ENCODE measurements around the gene SPECC1. TPM values are rescaled to one million over a fixed set of nuclear protein-coding genes. Genes with fewer than 3 reads are reported as not detected.

The SPECC1 gene
- total RNA-seq, 1 donor from 2014 or later: 7.5 TPM

GRCh38 chr17:20154286-20155000 lies 145.3 kb downstream of the SPECC1 start:
- H3K9me3 Mint-ChIP-seq: no peaks in the 10 kb centered on the region
- ChIA-PET POLR2A (interaction anchor here (2.0 kb wide), 1 partner anchor 177 kb away, joined by 17 read pairs; the partner anchor contains the start of gene AKAP10), CTCF (interaction anchor here (1.5 kb wide), 1 partner anchor 32 kb away, joined by 4 read pairs; no protein-coding TSS in a partner anchor)
- no peaks in the 10 kb centered on the region for H3K36me3 Mint-ChIP-seq (ENCODE audit: low read depth)
- no peak for ATAC-seq (ENCODE audit: low read depth)
- no peaks in the 10 kb centered on the region for H3K27me3 Mint-ChIP-seq
- no peak for DNase-seq
- peaks cover 6% of the 10 kb centered on the region for H3K4me1 Mint-ChIP-seq
- no peak overlapping the region for H3K27ac Mint-ChIP-seq
- TF ChIP-seq CTCF (IDR thresholded peaks at IDR 0.05): no peak
- intact Hi-C loops (cut with micrococcal nuclease): loop anchor here (2.0 kb wide), 1 partner anchor 888 kb away; the partner anchor contains the start of gene USP22
- H3K4me3 Mint-ChIP-seq: no peak overlapping the region

DNA sequence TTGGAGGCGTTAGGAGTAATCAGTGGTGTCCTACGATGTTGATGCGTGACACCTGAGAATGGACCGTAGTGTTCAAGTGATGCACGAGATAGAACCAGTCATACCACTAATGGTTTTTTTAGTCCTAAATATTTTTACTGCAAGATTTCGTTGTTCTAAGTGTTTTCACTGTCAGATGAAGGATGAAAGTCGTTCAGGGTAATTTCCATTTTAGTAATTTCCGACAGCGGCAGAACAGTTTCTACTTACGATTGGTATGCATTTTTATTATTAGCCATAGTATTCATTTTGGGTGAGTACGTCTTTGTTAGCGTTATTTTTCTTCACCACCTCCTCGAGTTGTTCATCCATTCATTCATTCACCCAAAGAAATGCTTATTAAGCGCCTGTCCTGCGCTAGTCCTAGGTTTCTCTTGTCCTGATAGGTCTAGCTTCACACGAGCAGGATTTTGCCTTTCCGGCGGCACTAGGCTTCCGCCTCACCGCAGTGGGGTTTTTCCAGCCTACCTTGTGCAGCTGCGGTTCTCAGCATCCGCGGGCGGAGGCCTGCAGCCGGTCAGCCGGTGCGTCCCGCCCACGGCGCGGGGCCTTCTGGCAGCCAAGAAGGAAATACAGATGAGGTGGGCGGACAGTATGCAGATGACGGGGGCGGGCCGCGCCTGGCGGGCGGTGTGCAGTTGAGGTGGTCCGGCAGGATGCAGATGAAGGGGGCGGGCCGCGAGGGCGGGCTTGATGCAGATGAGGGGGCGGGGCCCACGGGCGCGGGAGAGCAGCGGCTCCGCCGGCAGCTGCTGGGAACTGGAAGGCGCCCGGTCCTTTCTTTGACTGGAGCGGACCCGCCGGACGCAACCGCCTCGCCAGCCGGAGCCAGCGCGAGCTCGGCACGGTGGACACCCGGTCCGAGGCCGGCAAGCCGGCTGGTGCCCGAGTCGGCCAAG lies 146.4 kb downstream of the SPECC1 start:
- intact Hi-C loops (cut with micrococcal nuclease): loop anchor here (1.0 to 5.0 kb wide), 8 partner anchors 34 to 1133 kb away; partner anchors contain the start of genes AKAP10, MAP2K3, MAPK7 and SPECC1
- H3K27me3 Mint-ChIP-seq: no peaks in the 10 kb centered on the region
- DNase-seq (peak; percentile 99), ATAC-seq (ENCODE audit: low read depth) (peak; percentile 93)
- no peak overlapping the region for H3K27ac Mint-ChIP-seq
- ChIA-PET POLR2A (interaction anchor here (0.5 to 2.0 kb wide), 5 partner anchors 18 to 1972 kb away, joined by 3 to 17 read pairs (median 6); partner anchors contain the start of genes AKAP10 and USP22), CTCF (interaction anchor here (1.5 kb wide), 1 partner anchor 33 kb away, joined by 4 read pairs; no protein-coding TSS in a partner anchor)
- no peak for TF ChIP-seq CTCF (IDR thresholded peaks at IDR 0.05)
- H3K36me3 Mint-ChIP-seq (ENCODE audit: low read depth): no peaks in the 10 kb centered on the region
- H3K4me1 Mint-ChIP-seq: peaks cover 6% of the 10 kb centered on the region
- H3K4me3 Mint-ChIP-seq: no peak overlapping the region
- no peaks in the 10 kb centered on the region for H3K9me3 Mint-ChIP-seq

DNA sequence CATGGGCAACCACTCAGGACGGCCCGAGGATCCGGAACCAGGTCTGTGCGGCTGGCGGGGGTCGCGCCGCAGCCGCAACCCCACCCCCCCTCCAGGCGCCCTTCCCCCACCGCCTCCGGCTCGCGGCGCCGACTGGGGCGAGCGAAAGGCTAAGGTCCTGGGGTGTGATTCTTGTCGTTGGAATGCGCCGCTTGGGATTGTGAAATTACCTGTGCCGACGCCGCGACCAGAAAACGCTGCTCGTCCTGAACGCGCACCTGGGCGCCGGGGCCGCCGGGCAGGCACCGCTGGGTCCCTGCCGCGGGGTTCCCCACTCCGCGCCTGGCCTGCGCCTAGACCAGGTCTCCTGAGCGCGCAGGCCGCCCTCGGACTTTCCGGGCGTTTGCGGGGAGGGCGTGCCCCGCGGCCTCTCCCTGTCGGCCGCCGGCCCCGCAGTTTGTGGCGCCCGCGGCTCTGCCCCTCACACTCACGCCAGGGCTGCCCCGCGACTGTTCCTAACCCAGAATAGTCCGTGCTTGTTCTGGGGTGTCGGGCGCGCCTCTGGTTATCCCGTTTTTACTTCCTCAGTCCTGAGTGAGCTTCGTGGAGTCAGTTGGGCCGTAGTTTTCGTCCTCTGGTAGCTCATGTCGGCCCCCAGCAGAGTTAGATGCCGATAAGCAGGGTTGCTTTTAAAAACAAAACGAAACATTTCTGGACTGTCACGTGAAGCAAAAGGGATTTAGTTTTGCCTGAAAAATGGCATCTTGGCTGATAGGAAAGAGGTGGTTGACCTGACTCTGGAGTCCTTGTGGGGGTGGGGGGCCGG lies 147.2 kb downstream of the SPECC1 start:
- peak overlapping the region; percentile 85 for H3K4me3 Mint-ChIP-seq
- CTCF ChIA-PET: no interaction called here
- no peaks in the 10 kb centered on the region for H3K9me3 Mint-ChIP-seq
- ATAC-seq (ENCODE audit: low read depth) (peak; percentile 19), DNase-seq (peak; percentile 44)
- POLR2A ChIA-PET: interaction anchor here (1.2 to 2.0 kb wide), 2 partner anchors 18 to 179 kb away, joined by 3 to 17 read pairs; partner anchors contain the start of gene AKAP10
- H3K27ac Mint-ChIP-seq: peak overlapping the region; percentile 46
- no peak for TF ChIP-seq CTCF (IDR thresholded peaks at IDR 0.05)
- H3K4me1 Mint-ChIP-seq: peaks cover 6% of the 10 kb centered on the region
- H3K27me3 Mint-ChIP-seq: no peaks in the 10 kb centered on the region
- intact Hi-C loops (cut with micrococcal nuclease): loop anchor here (5.0 kb wide), 2 partner anchors 779 to 1056 kb away; partner anchors contain the start of genes MAPK7 and TMEM11
- H3K36me3 Mint-ChIP-seq (ENCODE audit: low read depth): no peaks in the 10 kb centered on the region

- POLR2A ChIA-PET: no interaction called here
- no peak for TF ChIP-seq CTCF (IDR thresholded peaks at IDR 0.05)
- Mint-ChIP-seq H3K36me3 (ENCODE audit: low read depth) (no peaks in the 10 kb centered on the region), H3K4me1 (peaks cover 6% of the 10 kb centered on the region), H3K27ac (peak overlapping the region; percentile 46), H3K27me3 (no peaks in the 10 kb centered on the region), H3K4me3 (peak overlapping the region; percentile 85), H3K9me3 (no peaks in the 10 kb centered on the region)
- no peak for ATAC-seq (ENCODE audit: low read depth)
- CTCF ChIA-PET: no interaction called here
- intact Hi-C loops (cut with micrococcal nuclease): loop anchor here (5.0 kb wide), 2 partner anchors 780 to 1055 kb away; partner anchors contain the start of genes MAPK7 and TMEM11
- no peak for DNase-seq
Observed at GRCh38 chr17:20157001-20157310, 147.8 kb downstream of the SPECC1 start.

Measured in activated B cell treated with CpG ODN at 0.5 μM for 24 hours (primary cell).